K562 (cell line): Measurements from ENCODE around the gene DGCR8. TPM values are rescaled to one million over a fixed set of nuclear protein-coding genes. Genes with fewer than 3 reads are reported as not detected.

Experiments
- ATAC-seq: fragments of 200-7000 bp; cut with Tn5 transposase; 3 replicates; pipeline ENCODE4 v1.9.1; 2020; ENCODE audit warnings: moderate library complexity
- BruUV-seq: library from RNA; stranded (reverse); fragments of 400-500 nt; replicated peaks from 2 replicates; lab custom pipeline; 2021; lab: Mats Ljungman, UMichigan
- CTCF ChIA-PET: fragments of 300-600 bp; formaldehyde crosslinking; extraction: SDS; loops from one replicate; lab custom pipeline; 2021; ENCODE audit warnings: low intra/inter-chr PET ratio; lab: Yijun Ruan, JAX
- POLR2A ChIA-PET: fragments of 300-600, 350-650 bp; sonication (Branson Sonifier 250); formaldehyde crosslinking; extraction: SDS; loops from one replicate; lab custom pipeline; 2021; ENCODE audit warnings: antibody characterized with exemption, inconsistent platforms; lab: Yijun Ruan, JAX
- DNase-seq, 4 experiments: peaks; one replicate each; pipeline versions ENCODE4 v3.0.0 to v3.0.0-alpha.2; 2011 to 2018; ENCODE audit warnings: low spot score in 3 of 4, mixed read lengths in 3 of 4; ENCODE audit errors: extremely low read depth in 1 of 4
- FAIRE-seq: peaks from 2 replicates; lab custom pipeline; 2011; peaks lifted over from hg19 to GRCh38; lab: Jason Lieb, UNC
- H2AFZ ChIP-seq: 2 replicates; pipeline ENCODE4 v1.6.0; 2011; ENCODE audit warnings: low read depth, low read length, control low read depth, inconsistent platforms
- H3K27ac ChIP-seq: fragments of 200-600 bp; 3 replicates; pipeline ENCODE4 v1.8.0; 2011; ENCODE audit warnings: low read depth, mild to moderate bottlenecking, control low read depth, inconsistent platforms, low read length, moderate library complexity, mixed read lengths; ENCODE audit errors: extremely low read depth
- H3K27me3 ChIP-seq, 2 experiments: fragments of 300-600 bp in 1 of 2; 2 replicates in 1 of 2; 3 replicates in 1 of 2; pipeline versions ENCODE4 v1.6.0 to v1.8.0; 2011; ENCODE audit warnings: inconsistent platforms in 2 of 2, low read length in 2 of 2, mild to moderate bottlenecking in 1 of 2, mixed read lengths in 1 of 2, moderate library complexity in 1 of 2; ENCODE audit not compliant: control insufficient read depth in 2 of 2, insufficient read depth in 2 of 2
- H3K36me3 ChIP-seq: fragments of 300-600 bp; 3 replicates; pipeline ENCODE4 v1.8.0; 2011; ENCODE audit warnings: mild to moderate bottlenecking, low read length, inconsistent platforms; ENCODE audit not compliant: control insufficient read depth, insufficient read depth
- H3K4me1 ChIP-seq, 2 experiments: fragments of 200-600 bp in 1 of 2; replicated peaks in 1 of 2; 2 replicates in 1 of 2; 3 replicates in 1 of 2; pipeline versions ENCODE4 v1.5.1 to v1.8.0; 2011; ENCODE audit warnings: inconsistent platforms in 2 of 2, low read length in 2 of 2, mild to moderate bottlenecking in 1 of 2, mixed read lengths in 1 of 2, moderate library complexity in 1 of 2; ENCODE audit not compliant: control insufficient read depth in 2 of 2, insufficient read depth in 2 of 2
- H3K4me2 ChIP-seq: 2 replicates; pipeline ENCODE4 v1.6.1; 2011; ENCODE audit warnings: low read length, control low read depth, inconsistent platforms, mixed read lengths; ENCODE audit not compliant: insufficient read depth
- H3K4me3 ChIP-seq: fragments of 200-600 bp; sonication (generic), shearing (Covaris generic); 2 replicates; pipeline ENCODE4 v1.5.1; 2016; ENCODE audit warnings: control low read depth, inconsistent platforms
- H3K79me2 ChIP-seq: fragments of 200-600 bp; 3 replicates; pipeline ENCODE4 v1.8.0; 2011; ENCODE audit warnings: low read length, inconsistent platforms; ENCODE audit not compliant: control insufficient read depth, insufficient read depth
- H3K9ac ChIP-seq, 2 experiments: 2 replicates each; pipeline versions ENCODE4 v1.6.0 to v1.6.1; 2011; ENCODE audit warnings: low read depth in 2 of 2, low read length in 2 of 2, control low read depth in 1 of 2, inconsistent platforms in 1 of 2, mild to moderate bottlenecking in 1 of 2, mixed read lengths in 1 of 2; ENCODE audit not compliant: insufficient read depth in 1 of 2
- H3K9me1 ChIP-seq: one replicate; pipeline ENCODE4 v1.6.0; 2011; ENCODE audit warnings: inconsistent platforms, mild to moderate bottlenecking, low read length, moderate library complexity; ENCODE audit not compliant: control insufficient read depth, insufficient read depth
- H3K9me3 ChIP-seq: replicated peaks from 2 replicates; pipeline ENCODE4 v1.5.1; 2011; ENCODE audit warnings: low read depth, low read length, inconsistent platforms; ENCODE audit not compliant: control insufficient read depth, insufficient read depth
- H4K20me1 ChIP-seq: replicated peaks from 2 replicates; pipeline ENCODE4 v1.6.1; 2011; ENCODE audit warnings: low read length, inconsistent platforms, mixed read lengths; ENCODE audit not compliant: control insufficient read depth, insufficient read depth
- BHLHE40 ChIP-seq: IDR thresholded peaks from 2 replicates; pipeline ENCODE4 v1.6.1; 2011; ENCODE audit warnings: low read length, improper control_type of control experiment
- CHD2 ChIP-seq: IDR thresholded peaks from 2 replicates; pipeline ENCODE4 v1.6.1; 2011; ENCODE audit warnings: low read depth, low read length
- ETV5 ChIP-seq: sonication (generic); formaldehyde crosslinking; IDR thresholded peaks from 2 replicates; pipeline ENCODE4 v1.4.0; 2020; ENCODE audit warnings: low read depth, mild to moderate bottlenecking, missing genetic modification reagents
- FOXM1 ChIP-seq, 2 experiments: fragments of 450-650 bp in 1 of 2; sonication (generic) in 1 of 2; formaldehyde crosslinking in 1 of 2; IDR thresholded peaks; 2 replicates each; pipeline versions ENCODE4 v1.6.1 to v1.9.0; 2017 to 2022; ENCODE audit warnings: low read depth in 2 of 2, mild to moderate bottlenecking in 2 of 2, missing genetic modification reagents in 1 of 2, moderate library complexity in 1 of 2
- GABPA ChIP-seq: fragments of 200-800 bp; sonication (Bioruptor generic); conservative IDR thresholded peaks from 2 replicates; pipeline ENCODE4 v1.6.1; 2016; ENCODE audit warnings: low read depth, missing genetic modification characterization, missing compliant biosample characterization
- MIER1 ChIP-seq: fragments of 450-650 bp; IDR thresholded peaks from 2 replicates; pipeline ENCODE4 v1.6.1; 2016; ENCODE audit warnings: antibody characterized with exemption, mild to moderate bottlenecking, low read depth
- MYBL2 ChIP-seq, 2 experiments: fragments of 450-650 bp in 1 of 2; sonication (generic) in 1 of 2; formaldehyde crosslinking in 1 of 2; IDR thresholded peaks; 2 replicates each; pipeline versions ENCODE4 v1.6.1 to v1.8.1; 2017 to 2022; ENCODE audit warnings: borderline replicate concordance in 1 of 2, inconsistent platforms in 1 of 2, low read depth in 1 of 2, mild to moderate bottlenecking in 1 of 2, missing genetic modification reagents in 1 of 2, moderate library complexity in 1 of 2
- NFIC ChIP-seq: fragments of 450-650 bp; IDR thresholded peaks from 2 replicates; pipeline ENCODE4 v1.6.1; 2017; ENCODE audit warnings: mild to moderate bottlenecking, inconsistent platforms
- POLR2B ChIP-seq: fragments of 450-650 bp; IDR thresholded peaks from 2 replicates; pipeline ENCODE4 v1.6.1; 2018; ENCODE audit warnings: low read depth; ENCODE audit not compliant: partially characterized antibody
- PTBP1 ChIP-seq: fragments of 200-400 bp; formaldehyde crosslinking; IDR thresholded peaks from 2 replicates; pipeline ENCODE4 v1.6.1; 2017; ENCODE audit warnings: low read depth, low read length
- PYGO2 ChIP-seq: fragments of 450-650 bp; IDR thresholded peaks from 2 replicates; pipeline ENCODE4 v1.6.1; 2016; ENCODE audit warnings: mild to moderate bottlenecking, missing genetic modification characterization, moderate library complexity, missing compliant biosample characterization
- STAT6 ChIP-seq: sonication (generic); formaldehyde crosslinking; IDR thresholded peaks from 2 replicates; pipeline ENCODE4 v1.8.1; 2023; ENCODE audit warnings: mild to moderate bottlenecking, missing genetic modification reagents
- SUPT5H ChIP-seq: fragments of 450-650 bp; IDR thresholded peaks from 2 replicates; pipeline ENCODE4 v1.6.1; 2016
- U2AF2 ChIP-seq: fragments of 200-400 bp; formaldehyde crosslinking; optimal IDR thresholded peaks from 2 replicates; pipeline ENCODE3; 2017; ENCODE audit warnings: low read depth, mild to moderate bottlenecking, low read length
- ZKSCAN3 ChIP-seq: fragments of 250-450 bp; sonication (Bioruptor Pico); IDR thresholded peaks from 2 replicates; pipeline ENCODE4 v1.4.0; 2020
- ZNF239 ChIP-seq: fragments of 250-450 bp; sonication (Bioruptor Pico); IDR thresholded peaks from 2 replicates; pipeline ENCODE4 v1.4.0; 2020; ENCODE audit warnings: mild to moderate bottlenecking
- ZNF41 ChIP-seq: fragments of 250-450 bp; sonication (Bioruptor Pico); conservative IDR thresholded peaks from 2 replicates; pipeline ENCODE4 v1.4.0; 2020; ENCODE audit warnings: mild to moderate bottlenecking
- ZNF431 ChIP-seq: sonication (generic); formaldehyde crosslinking; IDR thresholded peaks from 2 replicates; pipeline ENCODE4 v1.8.0; 2022; ENCODE audit warnings: mild to moderate bottlenecking, missing genetic modification reagents
- ZNF785 ChIP-seq: fragments of 250-450 bp; sonication (Bioruptor Pico); IDR thresholded peaks from 2 replicates; pipeline ENCODE4 v1.4.0; 2020; ENCODE audit warnings: mild to moderate bottlenecking
- ZNF79 ChIP-seq: fragments of 250-450 bp; sonication (Bioruptor Pico); IDR thresholded peaks from 2 replicates; pipeline ENCODE4 v1.4.0; 2020; ENCODE audit warnings: low read depth, mild to moderate bottlenecking, moderate library complexity
- WGBS: fragments of 100-300 bp; shearing (Covaris generic); methylation state at CpG from one replicate; pipeline ENCODE4 v1.1.6; 2016; ENCODE audit warnings: low coverage, mixed read lengths; ENCODE audit not compliant: insufficient coverage; ENCODE audit errors: missing lambda C conversion rate; 5-methylcytosine and 5-hydroxymethylcytosine counted together
- in situ Hi-C: fragments of 300-500 bp; cut with MboI; formaldehyde crosslinking; loops from 4 replicates; pipeline ENCODE4 v1.15.0; 2018; ENCODE audit warnings: inconsistent platforms, mixed read lengths
- intact Hi-C: fragments of 100-400 bp; cut with micrococcal nuclease; formaldehyde crosslinking; loops from 2 replicates; pipeline ENCODE4 v1.14.2; 2022
- polyA plus RNA-seq, 8 experiments: library from polyadenylated mRNA; depleted of rRNA in 4 of 8; stranded (reverse) in 5 of 8; unstranded in 3 of 8; fragments of >200 nt; fragmentation: Nextera tagmentation in 2 of 8; fragmentation: Illumina TruSeq in 1 of 8; extraction: Ambion mirVana in 2 of 8; extraction: Trizol in 1 of 8; gene quantifications; 2 replicates each; pipeline versions ENCODE4 v1.2.1 to v1.2.3, GENCODE V29; 2011 to 2014; ENCODE audit warnings: inconsistent platforms in 1 of 8, missing spikeins in 1 of 8
- total RNA-seq, 7 experiments: library from RNA; depleted of rRNA in 6 of 7; stranded (reverse); fragments of >200 nt in 6 of 7; fragmentation: Illumina TruSeq in 2 of 7; extraction: Trizol in 2 of 7; gene quantifications; 2 replicates each; pipeline versions ENCODE4 v1.2.1 to v1.2.3, GENCODE V29; 2011 to 2021; ENCODE audit warnings: low replicate concordance in 1 of 7

Gene DGCR8
- total and polyA plus RNA-seq, 9 of the 15 experiments (the other 6 are each of a cell fraction or from before 2014, with no cell fraction given) = 5.9 to 144 (median 80.1) TPM

GRCh38 chr22:20101638-20102037 is 21.6 kb downstream of the DGCR8 start:
- FAIRE-seq (no peak), ATAC-seq (peak; percentile 12; the same call in 2 of the 3 replicates), DNase-seq (peak in 1 of 4 experiments; percentile 69)
- ChIA-PET CTCF (no interaction called here), POLR2A (interaction anchor here (0.6 to 20.7 kb wide), 11 partner anchors 8 to 481 kb away, joined by 3 to 513 read pairs (median 4); partner anchors contain the start of genes RANBP1 and TRMT2A)
- no peak overlapping the region for H3K27ac ChIP-seq
- no peak overlapping the region for H3K4me2 ChIP-seq
- intact Hi-C loops (no loop called here), in situ Hi-C loops (no loop called here)
- no TSS peak for BruUV-seq
- H4K20me1 ChIP-seq = peaks cover 34% of the 10 kb centered on the region
- peaks cover 94% of the 10 kb centered on the region for H3K36me3 ChIP-seq
- peaks cover 71% of the 10 kb centered on the region for H3K79me2 ChIP-seq
- H3K9me3 ChIP-seq = no peaks in the 10 kb centered on the region
- H2AFZ ChIP-seq = no peak overlapping the region
- H3K9me1 ChIP-seq = peaks cover 9% of the 10 kb centered on the region
- no peaks in the 10 kb centered on the region for H3K27me3 ChIP-seq
- WGBS = 89% methylated on average over 8 of the region's 8 CpGs
- H3K4me1 ChIP-seq = peaks cover 0 to 9% of the 10 kb centered on the region in 2 experiments; a peak in 2 of 5 replicates
- no peak overlapping the region for H3K4me3 ChIP-seq
- H3K9ac ChIP-seq = 0 out of 4 replicates have a peak overlapping the region, but pooled peaks of 1 of the 2 experiments have one; percentile 13
- TF ChIP-seq STAT6 (CRISPR knock-in tag) = no peak
- TF ChIP-seq POLR2B = peak; percentile 28
- no peak for TF ChIP-seq PYGO2
- no peak for TF ChIP-seq CHD2
- TF ChIP-seq ZNF79 = no peak
- TF ChIP-seq ETV5 (CRISPR knock-in tag) = no peak
- no peak for TF ChIP-seq ZNF239 (CRISPR knock-in tag)
- no peak for TF ChIP-seq GABPA (tag)
- TF ChIP-seq NFIC = no peak
- TF ChIP-seq SUPT5H = peak; percentile 50; the same call in 1 of the 2 replicates
- no peak for TF ChIP-seq MYBL2 (IDR thresholded peaks at IDR 0.05; ENCODE audit: low read depth)
- TF ChIP-seq MYBL2 (CRISPR knock-in tag; IDR thresholded peaks at IDR 0.05; ENCODE audit: borderline replicate concordance) = no peak
- no peak for TF ChIP-seq ZKSCAN3 (CRISPR knock-in tag)
- no peak for TF ChIP-seq ZNF431 (CRISPR knock-in tag)
- no peak for TF ChIP-seq MIER1
- no peak for TF ChIP-seq ZNF41 (CRISPR knock-in tag)
- TF ChIP-seq ZNF785 (CRISPR knock-in tag) = no peak
- TF ChIP-seq PTBP1 = no peak
- no peak for TF ChIP-seq U2AF2
- TF ChIP-seq FOXM1 (IDR thresholded peaks at IDR 0.05; ENCODE audit: low read depth) = no peak
- no peak for TF ChIP-seq FOXM1 (CRISPR knock-in tag; IDR thresholded peaks at IDR 0.05; ENCODE audit: low read depth)
- TF ChIP-seq BHLHE40 = no peak
